Lung (tissue), 12 donors: ENCODE results near the gene BCR. TPM values are rescaled to one million over a fixed set of nuclear protein-coding genes. Genes with fewer than 3 reads are reported as not detected.
A peak's percentile ranks its signal among the peaks of the same experiment; 100 is the strongest.

Experiments used
- ATAC-seq: fragments of 200-7000 bp; cut with Tn5 transposase; one replicate; pipeline ENCODE4 v1.9.1; 2020; ENCODE audit warnings: moderate number of reproducible peaks; ENCODE audit not compliant: insufficient read depth, low FRiP score
- DNase-seq, 3 donors: peaks; one replicate each; pipeline ENCODE4 v3.0.0-alpha.2; 2013 to 2017
- H3K27ac ChIP-seq, 2 donors: one replicate each; pipeline ENCODE4 v1.5.1; 2013; ENCODE audit warnings: mild to moderate bottlenecking in 2 of 2, moderate library complexity in 2 of 2, control low read depth in 1 of 2, inconsistent platforms in 1 of 2, low read depth in 1 of 2, low read length in 1 of 2
- H3K27me3 ChIP-seq, 3 donors: one replicate each; pipeline ENCODE4 v1.5.1; 2013; ENCODE audit warnings: low read length in 2 of 3; ENCODE audit not compliant: control insufficient read depth in 3 of 3, insufficient read depth in 3 of 3
- H3K36me3 ChIP-seq, 4 donors: one replicate each; pipeline ENCODE4 v1.5.1; 2013; ENCODE audit warnings: low read length in 4 of 4, mild to moderate bottlenecking in 1 of 4, moderate library complexity in 1 of 4; ENCODE audit not compliant: control insufficient read depth in 4 of 4, insufficient read depth in 4 of 4
- H3K4me1 ChIP-seq, 5 donors: one replicate each; pipeline ENCODE4 v1.5.1; 2013; ENCODE audit warnings: low read length in 5 of 5, mild to moderate bottlenecking in 2 of 5, moderate library complexity in 1 of 5; ENCODE audit not compliant: control insufficient read depth in 5 of 5, insufficient read depth in 5 of 5
- H3K4me3 ChIP-seq: one replicate; pipeline ENCODE4 v1.5.1; 2013; ENCODE audit warnings: mild to moderate bottlenecking, control low read depth, moderate library complexity
- H3K9ac ChIP-seq, 2 donors: one replicate each; pipeline ENCODE4 v1.5.1; 2013; ENCODE audit warnings: low read length in 2 of 2, control low read depth in 1 of 2; ENCODE audit not compliant: insufficient read depth in 1 of 2
- H3K9me3 ChIP-seq, 4 donors: one replicate each; pipeline ENCODE4 v1.5.1; 2013; ENCODE audit warnings: low read length in 3 of 4, mild to moderate bottlenecking in 1 of 4, moderate library complexity in 1 of 4; ENCODE audit not compliant: control insufficient read depth in 4 of 4, insufficient read depth in 3 of 4
- CTCF ChIP-seq: IDR thresholded peaks from 2 replicates; pipeline ENCODE4 v1.5.1; 2012; ENCODE audit warnings: mild to moderate bottlenecking; ENCODE audit errors: control extremely low read depth, extremely low read depth
- WGBS, 2 donors: extraction: QIAGEN DNeasy Blood & Tissue Kit; methylation state at CpG; one replicate each; pipeline ENCODE4 v1.1.7; 2013; 5-methylcytosine and 5-hydroxymethylcytosine counted together
- polyA plus RNA-seq, 2 donors: library from polyadenylated mRNA; stranded (reverse); fragments of 200-250 nt; gene quantifications; one replicate each; pipeline ENCODE4 v1.2.1, GENCODE V29; 2013
- total RNA-seq, 2 donors: library from RNA; depleted of rRNA in 1 of 2; stranded (reverse); fragments of >200 nt in 1 of 2; gene quantifications; one replicate each; pipeline ENCODE4 v1.2.1, GENCODE V29; 2014 to 2021
- donor health status: control.
- donor health status: control.
- donor health status: Bipolar disorder and iron deficiency.
- donor health status: healthy.
- donor health status: DM: yes; HTN: yes; CAD: no.

BCR gene
- total and polyA plus RNA-seq, 4 donors: 21.8 to 67.3 (median 31.8) TPM

- peaks cover 0 to 36% (median 4%) of the 10 kb centered on the region in 4 donors for H3K36me3 ChIP-seq
- no peaks in the 10 kb centered on the region for H3K27me3 ChIP-seq
- H3K4me1 ChIP-seq: peaks cover 0 to 7% (median 0%) of the 10 kb centered on the region in 5 donors
- H3K9me3 ChIP-seq: no peaks in the 10 kb centered on the region
- 81 to 88% methylated on average over 10 of the region's 10 CpGs for WGBS, 2 donors
- H3K9ac ChIP-seq: no peak overlapping the region
- TF ChIP-seq CTCF: no peak
- DNase-seq: peak in 1 of 3 donors; percentile 7
- H3K4me3 ChIP-seq: no peak overlapping the region
- peak overlapping the region in 1 of 2 donors; percentile 35 for H3K27ac ChIP-seq
- ATAC-seq: no peak
Observed at GRCh38 chr22:23261900-23262450, 81.7 kb downstream of the BCR start.

- DNase-seq (peak in 2 of 3 donors; percentile 24 to 44), ATAC-seq (no peak)
- WGBS, 2 donors: 75 to 76% methylated on average over 52 to 60 of the region's 60 CpGs
- H3K4me3 ChIP-seq: no peak overlapping the region
- peaks cover 0 to 3% (median 0%) of the 10 kb centered on the region in 5 donors for H3K4me1 ChIP-seq
- H3K9me3 ChIP-seq: no peaks in the 10 kb centered on the region
- H3K27me3 ChIP-seq: no peaks in the 10 kb centered on the region
- peak overlapping the region in 1 of 2 donors; percentile 35 for H3K27ac ChIP-seq
- peaks cover 0 to 35% (median 4%) of the 10 kb centered on the region in 4 donors for H3K36me3 ChIP-seq
- TF ChIP-seq CTCF: no peak
- no peak overlapping the region for H3K9ac ChIP-seq
Observed at GRCh38 chr22:23262518-23263332, 82.4 kb downstream of the BCR start.

- TF ChIP-seq CTCF: no peak
- Histone ChIP-seq H3K4me3 (no peak overlapping the region), H3K27me3 (no peaks in the 10 kb centered on the region), H3K36me3 (peaks cover 0 to 43% (median 4%) of the 10 kb centered on the region in 4 donors), H3K4me1 (peaks cover 0 to 3% (median 0%) of the 10 kb centered on the region in 5 donors), H3K9ac (no peak overlapping the region), H3K27ac (no peak overlapping the region), H3K9me3 (no peaks in the 10 kb centered on the region)
- DNase-seq (no peak), ATAC-seq (no peak)
- WGBS, 2 donors: 81 to 85% methylated on average over 20 of the region's 20 CpGs
Observed at GRCh38 chr22:23263651-23264555, 83.6 kb downstream of the BCR start.
